Astrocyte of the hippocampus (primary cell): ENCODE data around the gene ZNF831.

Experiments
- DNase-seq: peaks from one replicate; pipeline ENCODE4 v3.0.0; 2011; ENCODE audit warnings: low read depth, low spot score

ZNF831 gene

GRCh38 chr20:59301343-59302007 is 137.9 kb downstream of the ZNF831 start:
- no peak for DNase-seq

- DNase-seq = no peak
Measured at GRCh38 chr20:59305908-59306655, 142.5 kb downstream of the ZNF831 start.

GRCh38 chr20:59307270-59307669 is 143.6 kb downstream of the ZNF831 start:
- no peak for DNase-seq
